BLaER1 (cell line): ENCODE results near the gene DIPK1B.

Source experiments
- H3K27ac ChIP-seq: shearing (Covaris generic); formaldehyde crosslinking; 2 replicates; pipeline ENCODE4 v1.8.1; 2022
- H3K27me3 ChIP-seq: shearing (Covaris generic); formaldehyde crosslinking; 2 replicates; pipeline ENCODE4 v1.8.1; 2022
- H3K36me3 ChIP-seq: shearing (Covaris generic); formaldehyde crosslinking; 2 replicates; pipeline ENCODE4 v1.8.1; 2022
- H3K4me1 ChIP-seq: shearing (Covaris generic); formaldehyde crosslinking; 2 replicates; pipeline ENCODE4 v1.8.1; 2022
- H3K4me2 ChIP-seq: shearing (Covaris generic); formaldehyde crosslinking; 2 replicates; pipeline ENCODE4 v1.8.1; 2022
- H3K4me3 ChIP-seq: shearing (Covaris generic); formaldehyde crosslinking; 2 replicates; pipeline ENCODE4 v1.8.1; 2022
- H3K9ac ChIP-seq: shearing (Covaris generic); formaldehyde crosslinking; 2 replicates; pipeline ENCODE4 v1.8.1; 2022
- H3K9me3 ChIP-seq: shearing (Covaris generic); formaldehyde crosslinking; 2 replicates; pipeline ENCODE4 v1.8.1; 2022
- H4K20me1 ChIP-seq: shearing (Covaris generic); formaldehyde crosslinking; 2 replicates; pipeline ENCODE4 v1.8.1; 2022
- Cebpa-rat ChIP-seq: shearing (Covaris generic); IDR thresholded peaks from 2 replicates; pipeline ENCODE4 v1.8.1; 2022

The DIPK1B gene

DNA sequence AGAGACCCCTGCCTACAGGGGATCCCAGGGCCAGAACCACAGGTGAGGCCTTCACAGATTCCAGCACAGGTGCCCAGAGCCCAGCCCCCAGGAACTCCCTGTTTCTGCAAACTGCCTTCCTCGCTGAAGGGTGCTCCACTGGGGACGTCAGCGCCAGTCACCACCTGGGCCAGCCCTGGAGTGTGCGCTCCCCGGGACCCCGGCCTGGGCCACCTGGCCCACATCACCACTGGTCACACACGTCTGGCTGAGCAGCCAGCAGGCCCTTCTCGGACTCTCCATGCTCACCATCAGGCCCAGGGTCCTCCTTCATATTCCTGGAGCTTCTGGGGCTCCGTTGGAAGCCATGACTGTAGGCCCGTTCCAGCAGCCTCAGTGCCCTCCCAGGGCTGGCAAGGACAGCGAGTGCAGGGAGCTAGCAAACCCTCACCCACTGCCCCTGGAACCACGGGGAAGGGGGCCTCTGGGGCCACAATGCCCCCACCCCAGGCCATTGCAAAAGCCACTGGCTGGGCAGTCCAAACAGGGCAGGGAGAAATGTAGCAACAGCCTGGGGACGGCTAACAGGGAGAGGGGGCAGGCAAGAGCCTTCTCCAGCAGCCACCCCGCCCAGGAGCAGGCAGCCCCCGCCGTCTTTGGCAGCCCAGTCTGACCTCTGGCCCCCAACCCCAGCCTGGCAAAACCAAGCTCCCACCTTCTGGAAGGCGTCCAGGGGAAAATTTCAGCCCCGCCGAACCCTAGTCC is 26.4 kb upstream of the DIPK1B start:
- no peak for TF ChIP-seq Cebpa-rat
- Histone ChIP-seq H3K27me3 (no peaks in the 10 kb centered on the region), H3K9ac (peak overlapping the region; percentile 93)

DNA sequence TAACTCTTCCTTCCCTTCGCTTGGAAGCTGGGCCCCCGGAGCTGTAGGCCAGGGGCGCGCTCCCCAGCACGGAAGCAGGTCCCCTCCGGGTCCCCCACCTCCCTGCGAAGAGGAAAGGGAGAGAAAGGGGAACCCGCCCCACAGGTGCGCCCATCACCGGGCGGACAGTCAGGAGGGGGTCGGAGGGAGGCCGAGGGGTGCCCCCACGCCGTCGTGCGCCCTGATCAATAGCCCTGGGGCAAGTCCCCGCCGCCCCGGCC is 25.9 kb upstream of the DIPK1B start:
- Histone ChIP-seq H3K4me2 (peak overlapping the region; percentile 100), H3K27ac (peak overlapping the region; percentile 94), H3K27me3 (no peaks in the 10 kb centered on the region), H3K36me3 (peaks cover 15% of the 10 kb centered on the region; the same call in 1 of the 2 replicates), H3K9ac (peak overlapping the region; percentile 93), H3K4me3 (peak overlapping the region; percentile 94), H3K9me3 (no peaks in the 10 kb centered on the region), H4K20me1 (peaks cover 50% of the 10 kb centered on the region), H3K4me1 (peaks cover 87% of the 10 kb centered on the region)
- TF ChIP-seq Cebpa-rat, result no peak

More for the DNA sequence above, 26.4 kb upstream of the DIPK1B start:
- Histone ChIP-seq H3K4me1 (peaks cover 87% of the 10 kb centered on the region), H3K4me2 (peak overlapping the region; percentile 100), H3K36me3 (peaks cover 20% of the 10 kb centered on the region), H3K9me3 (no peaks in the 10 kb centered on the region), H3K27ac (peak overlapping the region; percentile 94), H3K4me3 (peak overlapping the region; percentile 94), H4K20me1 (peaks cover 55% of the 10 kb centered on the region)

DNA sequence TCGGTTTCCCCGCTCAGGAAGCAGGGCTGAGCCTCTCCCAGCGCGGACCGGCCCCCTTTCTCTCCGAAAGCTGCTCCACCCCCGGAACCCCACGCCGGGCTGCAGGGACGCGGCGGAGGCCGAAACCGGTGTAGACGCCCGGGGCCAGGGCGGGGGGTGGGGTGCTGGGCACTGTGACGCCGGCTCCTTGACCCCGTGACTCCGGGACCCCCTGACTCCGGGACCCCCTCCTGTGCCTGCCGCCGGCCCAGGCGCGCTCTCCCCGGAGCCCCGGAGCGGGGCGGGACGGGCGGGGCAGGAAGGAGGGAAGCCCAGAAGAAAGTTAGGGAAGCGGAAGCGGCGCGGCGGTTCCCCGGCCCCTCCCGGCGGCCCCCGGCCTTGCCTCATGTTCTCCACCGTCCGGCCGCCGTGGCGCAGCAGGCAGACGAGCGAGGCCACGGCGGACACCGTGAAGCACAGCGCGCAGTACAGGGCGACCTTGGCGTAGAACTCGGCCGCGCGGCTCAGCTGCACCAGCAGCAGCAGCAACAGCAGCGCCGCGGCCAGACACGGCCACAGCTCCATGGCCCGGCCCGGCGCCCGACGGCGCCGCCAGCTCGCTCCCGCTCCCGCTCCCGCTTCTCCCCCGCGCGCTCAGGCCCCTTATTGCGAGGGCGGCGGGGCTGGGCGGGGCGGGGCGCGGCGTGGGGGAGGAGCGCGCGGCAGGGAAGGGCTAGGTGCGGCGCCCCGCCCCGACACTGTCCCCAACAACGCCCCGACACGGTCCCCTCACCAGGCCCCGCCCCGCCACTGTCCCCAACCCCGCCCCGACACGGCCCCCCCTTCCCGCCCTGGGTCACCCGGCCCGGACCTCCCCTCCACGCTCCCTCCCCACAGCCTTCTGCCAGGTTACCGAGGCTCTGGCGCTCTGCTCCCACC is 25.3 kb upstream of the DIPK1B start, which contains the start of gene AGPAT2:
TSS of gene AGPAT2 (minus strand) at position 664 of the 918 bp plus-strand sequence. CDS start at position 564, 100 bp downstream.
- Histone ChIP-seq H3K36me3 (peaks cover 12% of the 10 kb centered on the region; the same call in 1 of the 2 replicates), H3K4me3 (peak within 1 kb of the TSS; percentile 94), H3K9me3 (no peaks in the 10 kb centered on the region), H3K4me1 (peaks cover 87% of the 10 kb centered on the region), H3K9ac (peak within 1 kb of the TSS; percentile 93), H4K20me1 (peaks cover 44% of the 10 kb centered on the region), H3K27ac (peak within 1 kb of the TSS; percentile 94), H3K27me3 (no peaks in the 10 kb centered on the region), H3K4me2 (peak within 1 kb of the TSS; percentile 100)
- no peak for TF ChIP-seq Cebpa-rat

DNA sequence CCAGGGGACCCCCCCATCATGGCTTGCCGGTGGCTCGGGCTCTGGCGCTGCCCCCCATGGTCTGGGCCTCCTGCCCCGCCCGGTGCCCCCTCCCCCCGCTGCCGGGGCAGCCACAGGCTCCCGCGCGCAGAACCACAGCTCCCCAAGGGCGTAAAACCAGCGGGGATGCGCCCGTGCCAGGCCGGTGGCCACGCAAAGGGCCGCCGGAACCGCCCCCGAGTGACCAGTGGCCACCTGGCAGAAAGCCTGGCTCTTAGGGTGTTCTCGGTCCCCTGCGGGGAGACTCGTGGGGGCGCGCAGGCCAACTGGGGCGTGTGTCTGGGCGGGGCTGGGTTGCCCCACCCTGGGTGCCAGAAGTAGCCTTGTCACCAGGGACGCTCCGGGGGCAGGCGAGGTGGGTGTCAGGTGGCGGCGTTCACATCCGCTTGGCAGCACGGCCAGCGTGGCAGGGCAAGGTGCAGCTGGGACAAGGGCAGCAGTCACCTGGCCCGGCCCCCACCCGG is 24.6 kb upstream of the DIPK1B start:
- H3K4me1 ChIP-seq, result peaks cover 81% of the 10 kb centered on the region
- no peaks in the 10 kb centered on the region for H3K9me3 ChIP-seq
- no peak overlapping the region for H3K9ac ChIP-seq
- peak overlapping the region; percentile 41 for H3K4me3 ChIP-seq
- H3K27me3 ChIP-seq, result no peaks in the 10 kb centered on the region
- no peak for TF ChIP-seq Cebpa-rat
- peak overlapping the region; percentile 85 for H3K4me2 ChIP-seq
- peaks cover 36% of the 10 kb centered on the region for H4K20me1 ChIP-seq
- peaks cover 12% of the 10 kb centered on the region; the same call in 1 of the 2 replicates for H3K36me3 ChIP-seq
- peak overlapping the region; percentile 13; the same call in 1 of the 2 replicates for H3K27ac ChIP-seq

DNA sequence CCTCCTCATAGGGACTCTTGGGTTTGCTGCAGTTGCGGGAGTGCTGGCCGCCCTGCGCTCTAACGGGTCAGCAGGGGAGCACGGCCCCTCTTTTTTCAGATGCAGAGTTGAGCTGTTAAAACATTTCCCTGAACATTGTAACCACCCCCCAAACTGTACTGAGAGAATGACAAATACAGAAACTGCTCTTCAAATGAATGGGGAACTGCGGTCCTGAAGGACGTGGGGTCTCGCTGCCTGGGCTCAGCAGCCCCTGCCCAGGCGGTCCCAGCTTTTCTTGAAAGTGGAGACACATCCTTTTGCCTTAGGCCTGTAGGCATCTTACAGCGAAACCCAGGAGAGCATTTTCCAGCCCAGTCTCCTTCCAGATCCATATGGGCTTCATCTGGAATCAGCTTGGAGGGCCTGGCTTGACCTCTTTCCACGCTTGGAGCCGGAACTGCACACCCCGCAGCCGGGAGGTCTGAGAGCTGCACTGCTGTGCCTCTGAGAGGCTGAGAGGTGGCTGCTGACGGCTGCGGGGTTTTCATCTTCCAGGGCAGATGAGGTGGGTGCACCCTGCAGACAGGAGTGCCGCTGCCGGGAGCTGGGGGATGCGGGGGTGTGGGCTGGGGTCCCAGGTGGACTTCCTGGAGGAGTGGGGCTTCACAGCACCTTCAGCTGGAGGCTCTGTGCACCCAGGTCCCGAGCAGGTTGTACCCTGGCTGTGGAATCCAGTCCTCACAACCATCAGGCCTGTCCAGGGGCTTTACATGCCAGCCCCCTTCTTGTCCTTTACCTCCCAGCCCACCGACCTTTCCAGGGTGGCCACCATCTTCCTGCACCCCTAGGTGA is 23.9 kb upstream of the DIPK1B start:
- H3K36me3 ChIP-seq, result peaks cover 8% of the 10 kb centered on the region; the same call in 1 of the 2 replicates
- no peaks in the 10 kb centered on the region for H3K27me3 ChIP-seq
- H3K4me1 ChIP-seq, result peaks cover 75% of the 10 kb centered on the region
- H3K4me2 ChIP-seq, result peak overlapping the region; percentile 85
- H3K4me3 ChIP-seq, result no peak overlapping the region
- peaks cover 31% of the 10 kb centered on the region for H4K20me1 ChIP-seq
- peak overlapping the region; percentile 13; the same call in 1 of the 2 replicates for H3K27ac ChIP-seq
- H3K9ac ChIP-seq, result no peak overlapping the region
- no peak for TF ChIP-seq Cebpa-rat
- H3K9me3 ChIP-seq, result no peaks in the 10 kb centered on the region

DNA sequence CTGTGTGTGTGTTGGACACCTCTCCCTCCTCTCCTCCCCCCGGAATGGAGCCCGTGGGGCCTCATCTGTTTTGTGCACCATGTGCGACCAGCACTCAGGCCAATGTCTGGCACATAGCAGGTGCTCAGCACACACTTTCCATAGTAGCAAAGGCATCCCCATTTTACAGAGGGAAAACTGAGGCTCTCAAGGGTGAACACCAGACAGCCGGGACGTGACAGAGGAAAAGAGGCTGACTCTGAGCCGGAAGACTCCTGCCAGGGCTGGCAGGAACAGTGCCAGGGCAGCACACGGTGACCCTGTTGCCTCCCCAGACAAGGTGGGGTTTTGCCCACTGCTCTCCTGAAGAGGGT is 23.3 kb upstream of the DIPK1B start:
- Histone ChIP-seq H3K4me2 (peak overlapping the region; percentile 28; the same call in 1 of the 2 replicates), H3K36me3 (0 out of 2 replicates have a peak, but pooled peaks cover 4% of the 10 kb centered on the region), H3K4me1 (peaks cover 73% of the 10 kb centered on the region), H3K27me3 (no peaks in the 10 kb centered on the region), H3K4me3 (no peak overlapping the region), H3K9ac (no peak overlapping the region), H3K9me3 (no peaks in the 10 kb centered on the region), H4K20me1 (peaks cover 25% of the 10 kb centered on the region), H3K27ac (no peak overlapping the region)
- TF ChIP-seq Cebpa-rat, result no peak

DNA sequence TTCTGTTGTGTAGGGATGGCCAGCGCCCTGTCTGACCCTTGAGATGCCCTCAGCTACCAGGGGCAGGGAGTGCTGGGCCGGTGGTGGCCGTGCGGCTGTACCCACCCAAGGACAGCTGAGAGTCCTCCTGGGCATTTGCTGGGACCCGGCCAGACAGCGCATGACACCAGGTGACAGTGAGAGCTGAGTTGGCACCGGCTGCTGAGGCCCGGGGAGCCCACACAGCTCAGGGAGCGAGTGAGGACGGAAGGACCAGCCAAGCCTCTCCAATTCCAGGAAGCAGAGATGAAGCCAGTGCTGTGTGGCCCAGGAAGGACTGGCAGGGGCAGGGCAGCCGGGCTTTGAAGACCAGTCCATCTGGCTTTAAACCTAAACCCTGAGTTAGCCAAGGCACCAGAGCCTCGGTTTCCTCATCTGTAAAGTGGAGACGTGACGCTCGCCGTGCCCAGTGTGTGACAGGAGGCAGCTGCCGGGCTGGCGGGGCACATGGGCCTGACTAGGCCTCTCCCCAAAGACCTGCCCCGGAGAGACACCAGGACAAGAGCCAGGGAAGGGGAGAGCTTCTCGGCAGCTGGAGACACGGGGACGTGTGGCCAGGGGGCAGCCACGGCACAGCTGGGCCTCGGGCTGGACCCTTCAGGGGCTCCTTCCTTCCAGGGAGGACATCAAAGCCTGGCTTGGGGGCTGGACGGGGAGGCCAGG is 22.1 kb upstream of the DIPK1B start:
- no peaks in the 10 kb centered on the region for H3K36me3 ChIP-seq
- TF ChIP-seq Cebpa-rat, result no peak
- H4K20me1 ChIP-seq, result peaks cover 13% of the 10 kb centered on the region
- H3K27me3 ChIP-seq, result no peaks in the 10 kb centered on the region
- peak overlapping the region; percentile 53 for H3K9ac ChIP-seq
- peak overlapping the region; percentile 72 for H3K4me2 ChIP-seq
- H3K4me3 ChIP-seq, result no peak overlapping the region
- no peaks in the 10 kb centered on the region for H3K9me3 ChIP-seq
- H3K4me1 ChIP-seq, result peaks cover 72% of the 10 kb centered on the region
- peak overlapping the region; percentile 21 for H3K27ac ChIP-seq

DNA sequence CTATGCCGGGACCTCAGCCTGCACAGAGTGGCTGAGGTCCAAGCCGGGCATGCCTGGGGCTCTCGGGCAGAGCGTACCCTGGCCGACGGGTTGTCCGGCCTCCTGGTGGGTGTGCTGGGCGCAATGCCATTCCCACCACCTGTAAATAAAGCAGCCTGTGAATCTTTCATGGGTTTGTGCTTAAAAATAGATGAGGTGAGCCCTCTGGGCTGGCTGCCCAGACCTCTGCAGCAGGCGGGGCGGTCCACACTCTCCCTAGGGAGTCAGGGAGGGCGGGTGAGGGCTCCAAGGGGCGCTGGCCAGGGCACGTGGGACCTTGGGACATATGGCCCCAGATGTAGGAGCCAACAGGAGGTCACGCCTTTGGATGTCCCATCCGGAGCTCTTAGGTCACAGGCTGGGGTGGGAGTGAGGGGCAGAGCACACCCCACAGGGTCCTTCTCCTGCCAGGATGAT is 21.5 kb upstream of the DIPK1B start:
- Histone ChIP-seq H3K27ac (peak overlapping the region; percentile 21), H3K27me3 (no peaks in the 10 kb centered on the region), H3K36me3 (no peaks in the 10 kb centered on the region), H3K4me3 (no peak overlapping the region), H3K4me1 (peaks cover 72% of the 10 kb centered on the region), H3K4me2 (peak overlapping the region; percentile 72), H3K9ac (peak overlapping the region; percentile 53), H4K20me1 (peaks cover 7% of the 10 kb centered on the region), H3K9me3 (no peaks in the 10 kb centered on the region)
- no peak for TF ChIP-seq Cebpa-rat
